Neural progenitor cell (in vitro differentiated cells): Measurements from ENCODE around the gene C6orf132.

Experiments used
- CTCF ChIP-seq: fragments of 200-600 bp; sonication (generic); IDR thresholded peaks from 2 replicates; pipeline ENCODE4 v1.5.1; 2017; ENCODE audit warnings: antibody characterized with exemption, mild to moderate bottlenecking
- EZH2 ChIP-seq: fragments of 200-600 bp; sonication (generic); IDR thresholded peaks from 2 replicates; pipeline ENCODE4 v1.6.1; 2017; ENCODE audit warnings: antibody characterized with exemption, mild to moderate bottlenecking, moderate library complexity

- TF ChIP-seq CTCF = no peak
- TF ChIP-seq EZH2 = no peak
Observed at GRCh38 chr6:42182101-42182500, 39.7 kb upstream of the C6orf132 start.
